ENCODE data around the gene DEPDC1B. TPM values are rescaled to one million over a fixed set of nuclear protein-coding genes. Genes with fewer than 3 reads are reported as not detected.
A peak's percentile ranks its signal among the peaks of the same experiment; 100 is the strongest.

Gene DEPDC1B
- total and polyA plus RNA-seq, 2 experiments from 2014 or later, result 38.3 to 67.9 TPM

GRCh38 chr5:60670749-60671148 lies 29.2 kb downstream of the DEPDC1B start:
- H3K4me1 Mint-ChIP-seq, result peaks cover 16% of the 10 kb centered on the region
- H3K9me3 Mint-ChIP-seq, result no peaks in the 10 kb centered on the region
- Histone ChIP-seq H3K36me3 (ENCODE audit: insufficient read depth) (no peaks in the 10 kb centered on the region), H3K4me2 (no peak overlapping the region), H3K27ac (ENCODE audit: low read depth) (peak overlapping the region; percentile 51; the same call in 1 of the 2 replicates), H3K9me2 (ENCODE audit: insufficient read depth) (no peaks in the 10 kb centered on the region), H3F3A (replicated peaks; ENCODE audit: low read depth) (no peaks in the 10 kb centered on the region), H4K20me1 (replicated peaks; ENCODE audit: insufficient read depth) (peaks cover 19% of the 10 kb centered on the region; the same call in 1 of the 2 replicates), H3K4me3 (no peak overlapping the region), H3K4me1 (ENCODE audit: insufficient read depth) (no peaks in the 10 kb centered on the region; the same call in 1 of the 2 replicates), H2AFZ (no peak overlapping the region), H3K79me2 (replicated peaks; ENCODE audit: insufficient read depth) (peaks cover 74% of the 10 kb centered on the region), H3K27me3 (ENCODE audit: insufficient read depth) (no peaks in the 10 kb centered on the region)
- no peak overlapping the region for H3K27ac Mint-ChIP-seq
- DNase-seq (ENCODE audit: low spot score) (no peak), ATAC-seq (no peak)
- no peak overlapping the region for H3K4me3 Mint-ChIP-seq
- TF ChIP-seq STAT1 (IDR thresholded peaks at IDR 0.05; ENCODE audit: unreplicated experiment), result no peak
- no peak for TF ChIP-seq EZH2 (IDR thresholded peaks at IDR 0.05; ENCODE audit: low read depth, unreplicated experiment)
- no peak for TF ChIP-seq CREB1 (CRISPR knock-in tag; IDR thresholded peaks at IDR 0.05; ENCODE audit: low read depth)
- no peak for TF ChIP-seq JUNB (IDR thresholded peaks at IDR 0.05; ENCODE audit: unreplicated experiment)
- TF ChIP-seq POLR2AphosphoS5 (IDR thresholded peaks at IDR 0.05; ENCODE audit: low read depth), result no peak
- no peak for TF ChIP-seq NANOG (IDR thresholded peaks at IDR 0.05; ENCODE audit: borderline replicate concordance)
- TF ChIP-seq EZH2phosphoT487 (IDR thresholded peaks at IDR 0.05; ENCODE audit: unreplicated experiment), result no peak
- no peak for TF ChIP-seq ZNF462 (CRISPR knock-in tag; IDR thresholded peaks at IDR 0.05)
- no peak for TF ChIP-seq ZNF114 (CRISPR knock-in tag; IDR thresholded peaks at IDR 0.05)
- no peak for TF ChIP-seq CTCF (conservative IDR thresholded peaks at IDR 0.05; ENCODE audit: low read depth in 2 of 2)
- no peak for TF ChIP-seq ETS1 (IDR thresholded peaks at IDR 0.05)
- no peak for TF ChIP-seq REST (IDR thresholded peaks at IDR 0.05; ENCODE audit: unreplicated experiment)
- no peak for TF ChIP-seq ZNF331 (CRISPR knock-in tag; IDR thresholded peaks at IDR 0.05; ENCODE audit: low read depth)
- H3K27me3 Mint-ChIP-seq (ENCODE audit: insufficient read depth, low read depth, poor library complexity), result peaks cover 6% of the 10 kb centered on the region
- peaks cover 12% of the 10 kb centered on the region for H3K36me3 Mint-ChIP-seq (ENCODE audit: low read depth)

Measured in GM23338 (cell line).